NCI-H146 treated with DMSO at 0.1 percent for 48 hours (cell line): ENCODE data around the gene TMC7.
"Not testable (repeated sequence)": the region's sequence is repeated elsewhere in the genome, so short reads cannot be mapped to it uniquely, and the experiment has no call there.

Experiments used
- DNase-seq: peaks from one replicate; lab custom pipeline; 2025; ENCODE audit not compliant: unreplicated experiment; lab: John Stamatoyannopoulos, UW

The TMC7 gene

DNA sequence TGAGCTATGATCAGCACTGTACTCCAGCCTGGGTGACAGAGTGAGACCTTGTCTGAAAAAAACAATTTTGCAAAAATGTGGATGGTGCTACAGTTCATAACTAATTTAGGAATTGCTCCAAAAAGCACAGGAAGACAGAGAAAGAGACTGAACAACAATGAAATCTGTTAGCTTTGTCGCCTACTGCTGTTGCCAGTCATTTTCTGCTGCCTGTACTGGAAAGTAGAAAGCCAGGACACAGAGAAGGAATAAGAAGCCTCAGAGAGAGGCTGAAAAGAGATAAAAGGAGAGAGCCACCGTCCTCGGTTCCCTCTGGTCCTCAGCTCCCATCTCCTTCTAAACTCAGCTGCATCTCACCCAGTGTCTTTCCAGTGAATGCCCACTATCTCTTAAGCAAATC lies 8.6 kb upstream of the TMC7 start:
- no peak for DNase-seq

DNA sequence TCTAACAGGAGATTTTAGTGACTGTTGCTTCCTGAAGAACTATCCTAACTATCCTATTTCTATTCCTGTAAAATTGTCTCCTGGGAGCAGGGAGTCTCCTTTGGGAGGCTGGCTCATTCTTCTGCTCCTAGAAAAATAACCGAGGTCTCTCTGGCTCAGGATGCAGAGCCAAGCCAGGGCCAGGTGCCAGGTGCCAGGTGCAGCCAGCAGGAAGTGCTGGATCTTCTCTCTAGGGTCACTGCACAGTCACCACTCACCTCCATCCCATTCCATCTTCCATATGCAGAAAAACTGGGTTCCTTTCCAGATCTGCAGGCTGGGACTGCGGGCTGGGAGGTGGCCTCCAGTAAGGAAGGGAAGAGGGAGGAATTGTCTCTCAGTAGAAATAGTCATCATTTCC lies 3.8 kb upstream of the TMC7 start:
- no peak for DNase-seq

DNA sequence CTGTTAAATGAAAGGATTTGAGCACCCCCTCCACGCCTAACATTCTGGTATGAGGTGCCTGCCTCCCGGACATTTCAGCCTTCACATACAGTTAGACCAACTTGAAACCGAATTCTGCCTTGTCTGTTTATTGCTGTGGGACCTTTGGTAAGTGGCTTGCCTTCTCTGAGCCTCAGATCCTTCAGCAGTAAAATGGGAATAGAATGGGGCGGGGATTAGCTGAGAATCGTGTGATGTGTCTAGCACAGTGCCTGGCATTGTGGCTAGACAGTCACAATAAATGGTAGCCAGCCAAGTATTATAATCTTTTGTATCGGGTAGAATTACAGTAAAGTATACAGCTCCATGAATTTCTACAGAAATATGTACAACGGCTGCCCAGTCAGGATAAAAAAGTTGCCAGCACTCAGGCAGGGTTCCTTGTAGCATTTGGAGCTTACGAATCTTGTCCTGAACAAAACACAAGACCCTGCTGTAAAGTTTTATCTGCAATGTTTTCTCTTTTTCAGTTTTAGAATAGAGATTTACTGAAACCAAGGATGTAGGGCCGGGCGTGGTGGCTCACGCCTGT lies 786 bp downstream of the TMC7 start:
- no peak for DNase-seq

DNA sequence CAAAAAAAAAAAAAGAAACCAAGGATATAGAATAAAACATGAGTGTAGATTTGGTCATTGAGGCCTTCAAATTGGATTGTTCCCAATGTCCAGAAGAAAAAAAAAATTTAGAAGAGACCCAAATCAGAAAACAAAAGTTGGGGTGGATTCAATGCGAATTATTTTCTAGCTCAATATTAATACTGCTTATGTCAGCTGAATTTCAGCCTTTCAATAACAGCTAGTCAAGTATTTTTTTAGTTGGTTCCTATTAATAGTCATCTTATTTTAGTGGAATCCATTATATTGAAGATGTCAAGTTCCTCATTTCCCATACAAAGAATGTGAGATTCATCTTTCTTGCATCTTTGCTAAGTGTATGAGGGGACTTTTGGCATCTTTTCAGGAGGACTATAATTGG lies 1.5 kb downstream of the TMC7 start:
- DNase-seq, result not testable (repeated sequence)

DNA sequence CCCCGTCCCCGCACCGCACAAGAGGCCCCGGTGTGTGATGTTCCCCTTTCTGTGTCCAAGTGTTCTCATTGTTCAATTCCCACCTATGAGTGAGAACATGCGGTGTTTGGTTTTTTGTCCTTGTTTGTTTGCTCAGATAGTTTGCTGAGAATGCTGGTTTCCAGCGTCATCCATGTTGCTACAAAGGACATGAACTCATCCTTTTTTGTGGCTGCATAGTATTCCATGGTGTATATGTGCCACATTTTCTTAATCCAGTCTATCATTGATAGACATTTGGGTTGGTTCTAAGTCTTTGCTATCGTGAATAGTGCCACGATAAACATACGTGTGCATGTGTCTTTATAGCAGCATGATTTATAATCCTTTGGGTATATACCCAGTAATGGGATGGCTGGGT lies 8.0 kb downstream of the TMC7 start:
- DNase-seq, result not testable (repeated sequence)

DNA sequence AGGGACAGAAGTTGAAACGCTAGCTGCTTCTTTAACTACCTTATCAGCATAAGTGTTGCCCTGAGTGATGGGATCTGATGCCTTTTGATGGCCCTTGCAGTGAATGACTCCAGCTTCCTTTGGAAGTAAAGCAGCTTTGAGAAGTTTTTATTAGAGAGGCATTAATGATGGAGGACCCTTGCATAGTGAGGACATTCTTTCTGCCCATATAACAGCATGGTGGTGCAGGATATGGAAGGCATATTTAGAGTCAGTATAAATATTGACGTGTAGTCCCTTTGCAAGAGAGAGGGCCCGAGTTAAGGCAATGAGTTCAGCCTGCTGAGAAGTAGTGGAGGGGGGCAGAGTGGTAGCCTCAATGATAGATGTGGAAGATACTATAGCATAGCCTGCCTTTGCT lies 9.8 kb downstream of the TMC7 start:
- DNase-seq, result not testable (repeated sequence)

DNA sequence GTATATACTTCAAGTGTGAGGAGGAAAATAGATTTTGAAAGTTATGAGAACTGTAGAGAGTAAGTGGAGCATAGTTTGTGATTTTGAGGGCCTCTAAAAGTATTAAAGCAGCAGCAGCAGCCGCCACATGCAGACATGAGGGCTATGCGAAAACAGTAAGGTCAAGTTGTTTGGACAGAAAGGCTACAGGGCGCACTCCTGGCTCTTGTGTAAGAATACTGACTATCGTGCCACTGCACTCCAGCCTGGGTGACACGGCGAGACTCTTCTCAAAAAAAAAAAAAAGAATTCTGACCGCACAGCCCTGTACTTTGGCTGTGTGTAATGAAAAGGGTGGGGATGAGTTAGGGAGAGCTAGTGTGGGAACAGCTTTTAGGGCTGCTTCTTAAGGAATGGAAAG lies 10.4 kb downstream of the TMC7 start:
- DNase-seq, result not testable (repeated sequence)

DNA sequence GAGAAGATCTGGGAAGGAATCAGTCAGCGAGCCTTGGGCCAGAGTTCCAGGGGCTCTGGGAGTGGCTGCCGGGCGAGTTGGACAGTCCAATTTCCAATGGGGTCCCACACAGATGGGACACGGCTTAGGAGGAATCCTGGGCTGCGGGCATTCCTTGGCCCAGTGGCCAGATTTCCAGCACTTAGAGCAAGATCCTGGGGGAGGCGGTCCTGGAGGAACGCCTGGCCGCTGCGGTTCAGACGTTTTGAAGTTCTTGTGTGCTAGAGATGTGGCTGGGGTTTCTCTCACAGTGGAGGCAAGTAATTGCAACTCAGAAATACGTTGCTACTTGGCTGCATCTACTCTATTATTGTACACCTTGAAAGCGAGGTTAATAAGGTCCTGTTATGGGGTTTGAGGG lies 11.7 kb downstream of the TMC7 start:
- not testable (repeated sequence) for DNase-seq

DNA sequence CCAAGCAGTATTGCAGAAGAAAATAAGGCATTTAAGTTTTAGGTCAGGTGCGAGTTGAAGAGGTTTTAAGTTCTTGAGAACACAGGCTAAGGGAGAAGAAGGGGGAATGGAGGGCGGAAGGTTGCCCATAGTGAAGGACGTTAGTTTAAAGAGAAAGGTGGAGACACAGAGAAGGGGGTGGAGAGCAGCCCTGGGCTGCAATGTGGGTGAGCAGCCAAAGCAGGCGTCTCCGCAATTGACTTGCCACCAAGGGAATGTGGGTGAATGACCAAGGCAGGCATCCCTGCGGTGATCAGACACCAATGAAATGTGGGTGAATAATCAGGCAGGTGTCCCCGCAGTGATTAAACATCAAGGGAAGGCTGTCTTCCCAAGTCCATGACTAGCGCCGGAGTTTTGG lies 12.8 kb downstream of the TMC7 start:
- not testable (repeated sequence) for DNase-seq

DNA sequence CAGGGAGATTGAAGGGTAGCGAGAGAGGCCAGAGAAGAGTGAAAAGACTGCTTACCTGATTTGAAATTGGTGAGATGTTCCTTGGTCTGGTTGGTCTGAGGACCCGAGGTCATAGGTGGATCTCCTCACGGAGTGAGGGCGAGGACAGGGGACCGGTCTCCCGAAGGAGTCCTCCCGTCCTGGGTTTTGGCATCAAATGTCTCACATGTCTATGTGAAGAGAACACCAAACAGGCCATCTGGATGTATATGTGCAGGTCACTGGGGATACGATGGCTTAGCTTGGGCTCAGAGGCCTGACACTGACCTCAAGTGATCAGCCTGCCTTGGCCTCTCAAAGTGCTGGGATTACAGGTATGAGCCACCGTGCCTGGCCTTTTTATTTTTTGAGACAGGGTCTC lies 13.3 kb downstream of the TMC7 start:
- not testable (repeated sequence) for DNase-seq

DNA sequence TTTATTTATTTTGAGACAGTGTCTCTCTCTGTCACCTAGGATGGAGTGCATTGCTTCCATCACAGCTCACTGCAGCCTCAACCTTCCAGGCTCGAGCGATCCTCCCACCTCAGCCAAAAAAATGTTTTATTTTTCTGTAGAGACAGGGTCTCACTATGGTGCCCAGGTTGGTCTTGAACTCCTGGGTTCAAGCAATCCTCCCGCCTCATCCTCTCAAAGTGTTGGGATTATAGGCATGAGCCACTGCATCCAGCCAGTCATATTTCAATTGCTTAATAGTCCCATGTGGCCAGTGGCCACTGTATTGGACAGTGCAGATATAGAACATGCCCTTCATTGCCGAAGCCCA lies 15.3 kb downstream of the TMC7 start:
- DNase-seq, result no peak

DNA sequence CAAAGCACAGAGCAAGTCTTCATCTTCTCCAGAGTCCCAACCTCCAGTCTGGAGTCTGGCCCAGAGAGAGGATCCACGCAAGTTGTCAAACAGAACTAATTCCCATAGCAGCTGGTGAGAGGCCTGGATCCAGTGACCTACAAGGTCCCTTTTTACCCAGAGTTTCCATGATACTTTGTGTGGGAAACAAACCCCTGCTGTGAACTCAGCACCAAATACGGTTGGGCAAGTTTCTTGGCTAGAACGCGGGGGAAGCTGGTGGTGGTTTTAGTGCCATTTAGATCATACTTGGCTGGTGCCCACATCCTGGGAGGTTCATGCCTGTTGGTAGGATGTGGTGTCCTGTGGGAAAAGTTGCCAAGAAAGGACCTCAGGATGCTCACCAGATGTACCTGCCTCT lies 18.1 kb downstream of the TMC7 start:
- DNase-seq, result no peak

DNA sequence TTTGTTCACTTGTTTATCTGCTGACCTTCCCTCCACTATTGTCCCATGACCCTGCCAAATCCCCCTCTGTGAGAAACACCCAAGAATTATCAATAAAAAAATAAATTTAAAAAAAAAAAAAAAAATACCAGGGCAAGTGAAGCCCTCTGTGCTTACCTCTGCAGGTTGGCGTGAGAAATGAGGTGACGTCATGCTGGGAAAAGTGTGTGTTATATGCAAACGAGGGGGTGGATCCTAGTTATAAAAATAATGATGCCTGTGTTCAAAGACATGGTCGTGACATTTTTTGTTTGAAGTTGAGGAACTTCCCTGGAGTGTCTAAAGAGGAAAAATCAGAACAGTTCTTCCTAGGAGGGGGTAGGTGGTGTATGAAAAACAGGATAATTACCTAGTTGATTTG lies 20.2 kb downstream of the TMC7 start:
- no peak for DNase-seq

DNA sequence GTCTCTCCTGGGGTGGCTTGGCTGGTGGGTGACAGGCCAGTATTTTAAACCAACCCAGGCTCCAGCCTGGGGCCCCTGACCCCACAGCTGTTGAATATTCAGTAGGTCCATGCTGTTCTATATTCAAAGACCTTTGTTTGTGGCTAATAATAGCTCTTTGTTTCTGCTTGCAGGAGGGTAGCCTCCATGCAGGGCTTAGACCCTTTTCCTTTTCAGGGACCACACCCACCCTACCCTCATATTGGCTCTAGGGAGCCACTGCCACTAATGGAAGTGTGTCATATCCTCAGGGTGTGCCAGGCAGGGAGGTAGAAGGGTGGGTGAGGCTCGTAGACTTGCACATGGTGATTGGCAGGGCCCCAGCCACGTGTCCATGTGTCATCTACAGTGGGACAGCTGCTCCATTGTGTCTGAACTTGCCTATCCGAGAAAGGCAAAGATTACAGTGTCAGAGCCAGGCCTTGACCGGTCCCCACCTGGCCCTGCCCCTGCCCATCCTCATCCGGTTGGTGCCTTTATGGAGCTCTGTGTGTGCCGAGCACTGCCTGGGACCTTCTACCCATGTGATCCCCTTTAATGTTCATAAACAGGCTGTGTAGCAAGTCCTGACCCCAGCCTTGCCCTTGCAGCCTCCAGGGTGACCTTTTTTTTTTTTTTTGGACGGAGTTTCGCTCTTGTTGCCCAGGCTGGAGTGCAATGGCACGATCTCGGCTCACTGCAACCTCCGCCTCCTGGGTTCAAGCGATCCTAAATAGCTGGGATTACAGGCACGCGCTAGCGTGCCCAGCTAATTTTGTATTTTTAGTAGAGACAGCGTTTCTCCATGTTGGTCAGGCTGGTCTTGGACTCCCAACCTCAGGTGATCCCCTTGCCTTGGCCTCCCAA lies 22.1 kb downstream of the TMC7 start:
- no peak for DNase-seq

DNA sequence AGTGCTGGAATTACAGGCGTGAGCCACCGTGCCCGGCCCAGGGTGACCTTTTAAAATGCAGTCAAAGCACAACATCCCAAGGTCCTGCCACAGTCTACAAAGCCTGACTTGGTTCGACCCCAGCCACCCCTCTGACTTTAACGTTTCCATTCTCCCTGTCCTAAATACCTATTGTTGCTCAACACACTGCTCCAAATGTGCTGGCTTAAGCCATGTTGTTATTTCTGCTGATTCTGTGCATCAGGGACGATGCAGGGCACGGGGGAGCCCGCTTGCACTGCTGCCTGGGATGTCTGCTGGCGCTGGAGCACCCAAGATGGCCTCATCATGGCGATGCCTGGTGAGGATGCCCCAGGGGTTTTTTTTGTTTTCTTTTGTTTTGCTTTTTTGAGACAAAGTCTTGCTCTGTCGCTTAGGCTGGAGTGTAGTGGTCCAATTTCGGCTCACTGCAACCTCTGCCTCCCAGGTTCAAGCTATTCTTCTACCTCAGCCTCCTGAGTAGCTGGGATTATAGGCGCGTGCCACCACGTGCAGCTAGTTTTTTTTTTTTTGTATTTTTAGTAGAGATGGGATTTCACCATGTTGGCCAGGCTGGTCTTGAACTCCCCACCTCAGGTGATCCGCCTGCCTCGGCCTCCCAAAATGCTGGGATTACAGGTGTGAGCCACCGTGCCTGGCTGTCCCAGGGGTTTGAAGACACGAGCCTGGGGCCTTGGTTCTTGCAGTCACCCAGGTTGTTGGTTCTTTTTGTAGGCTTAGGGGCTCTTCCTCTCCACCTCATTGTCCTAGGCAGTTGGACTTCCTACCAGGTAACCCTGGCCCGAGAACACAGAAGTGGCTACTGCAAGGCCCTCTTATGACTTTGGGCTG lies 22.9 kb downstream of the TMC7 start:
- DNase-seq, result no peak

DNA sequence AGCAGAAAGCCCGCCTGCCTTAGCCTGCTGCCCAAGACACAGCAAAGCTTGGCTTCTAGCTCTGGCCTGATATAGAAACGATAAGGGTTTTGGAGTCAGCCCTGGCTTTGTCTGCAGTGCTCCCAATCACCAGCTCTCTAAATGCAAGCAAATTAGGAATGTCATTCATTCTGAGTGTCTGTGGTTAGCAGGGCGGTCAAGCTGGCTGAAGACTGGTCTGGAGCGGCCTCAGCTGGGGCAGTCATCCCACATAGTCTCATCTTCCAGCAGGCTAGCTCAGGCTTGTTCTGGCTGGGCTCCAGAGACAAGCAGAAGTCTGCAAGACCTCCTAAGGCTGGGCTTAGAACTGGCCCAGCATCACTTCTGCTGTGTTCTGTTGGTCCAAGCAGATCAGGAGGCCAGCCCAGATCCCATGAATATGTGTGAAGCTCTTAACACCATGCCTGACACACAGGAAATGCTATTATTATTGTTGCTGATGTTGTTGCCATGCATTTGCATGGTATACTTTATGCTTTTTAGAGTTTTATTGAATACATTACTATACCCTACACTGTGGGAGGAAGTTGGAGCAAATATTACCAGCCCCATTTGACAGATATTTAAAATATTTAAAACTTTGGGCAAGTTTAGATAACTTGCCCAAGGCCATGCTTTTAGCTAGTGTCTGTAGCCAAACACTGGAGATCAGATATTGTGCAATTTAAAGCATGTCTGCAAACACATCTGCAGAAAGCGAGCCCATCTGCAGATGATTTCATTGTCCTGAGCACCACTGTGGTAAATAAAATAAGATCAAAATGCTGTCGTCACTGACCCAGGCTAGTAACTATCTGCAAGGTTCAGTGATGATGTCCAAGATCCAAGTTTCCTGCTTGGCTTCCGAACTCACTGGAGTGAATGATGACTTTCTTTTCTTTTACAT lies 24.8 kb downstream of the TMC7 start:
- no peak for DNase-seq

DNA sequence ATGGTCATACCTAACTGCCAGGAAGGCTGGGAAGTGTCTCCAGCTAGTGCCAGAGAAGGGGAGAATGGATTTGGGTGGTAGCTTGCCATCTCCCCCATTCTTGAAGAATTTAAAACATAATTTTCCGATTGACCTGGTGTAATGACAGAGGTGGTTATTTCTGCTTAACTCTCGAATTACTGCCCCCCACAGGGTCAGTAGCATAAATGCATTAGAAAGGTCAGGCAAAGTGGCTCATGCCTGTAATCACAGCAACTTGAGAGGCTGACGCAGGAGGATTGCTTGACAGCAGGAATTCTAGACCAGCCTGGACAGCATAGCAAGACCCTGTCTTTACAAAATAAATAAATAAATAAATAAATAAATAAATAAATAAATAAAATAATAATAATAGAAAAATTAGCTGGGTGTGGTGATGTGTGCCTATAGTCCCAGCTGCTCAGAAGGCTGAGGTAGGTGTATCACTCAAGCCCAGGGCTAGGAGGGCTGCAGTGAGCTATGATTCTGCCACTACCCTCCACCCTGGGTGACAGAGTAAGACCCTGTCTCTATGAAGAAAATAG lies 27.5 kb downstream of the TMC7 start:
- DNase-seq, result no peak

DNA sequence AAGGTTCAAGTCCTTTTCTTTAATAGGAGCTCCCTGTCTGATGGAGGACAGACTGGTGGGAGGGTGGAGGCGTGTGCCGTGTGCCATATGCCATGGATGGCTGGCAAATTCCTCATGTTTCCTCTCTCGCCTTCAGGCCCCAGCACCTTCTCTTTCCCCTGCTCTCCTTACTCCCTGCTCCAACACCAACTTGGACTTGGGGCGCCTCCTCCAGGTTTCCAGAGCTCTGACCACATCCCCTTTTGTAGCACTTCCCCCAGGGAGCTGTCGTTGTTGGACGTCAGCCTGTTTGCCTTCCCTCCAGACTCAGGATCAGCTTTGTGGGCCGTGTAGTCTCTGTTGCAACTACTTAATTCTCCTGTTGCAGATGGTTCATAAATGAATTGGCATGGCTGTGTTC lies 30.7 kb downstream of the TMC7 start:
- no peak for DNase-seq

DNA sequence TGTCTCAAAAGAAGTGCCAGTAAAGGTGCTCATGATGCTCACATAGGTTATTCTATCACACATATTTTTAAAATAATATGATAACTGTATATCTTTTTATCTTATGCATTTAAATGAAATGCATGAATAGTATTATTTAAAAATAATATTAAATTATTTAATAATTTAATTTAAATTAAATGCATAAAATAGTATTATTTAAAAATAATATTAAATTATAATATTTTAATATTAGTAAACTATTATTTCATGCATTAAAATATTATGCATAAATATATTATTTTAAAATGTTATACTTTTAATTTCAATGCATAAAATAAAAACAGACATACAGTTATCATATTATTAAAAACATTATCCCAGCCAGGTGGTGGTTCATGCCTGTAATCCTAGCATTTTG lies 33.4 kb downstream of the TMC7 start:
- DNase-seq, result no peak

DNA sequence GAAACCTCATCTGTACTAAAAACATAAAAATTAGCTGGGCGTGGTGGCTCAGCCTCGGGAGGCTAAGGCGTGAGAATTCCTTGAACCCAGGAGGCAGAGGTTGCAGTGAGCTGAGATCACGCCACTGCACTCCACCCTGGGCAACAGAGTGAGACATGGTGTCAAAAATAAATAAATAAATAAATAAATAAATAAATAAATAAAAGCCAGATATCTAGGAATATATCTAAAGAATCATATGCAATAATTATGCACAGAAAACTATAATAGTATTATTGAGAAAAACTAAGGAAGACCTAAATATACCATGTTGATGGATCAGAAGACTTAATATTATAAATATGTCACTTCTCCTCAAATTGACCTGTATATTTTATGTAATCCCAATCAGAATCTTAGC lies 37.0 kb downstream of the TMC7 start:
- DNase-seq, result no peak

DNA sequence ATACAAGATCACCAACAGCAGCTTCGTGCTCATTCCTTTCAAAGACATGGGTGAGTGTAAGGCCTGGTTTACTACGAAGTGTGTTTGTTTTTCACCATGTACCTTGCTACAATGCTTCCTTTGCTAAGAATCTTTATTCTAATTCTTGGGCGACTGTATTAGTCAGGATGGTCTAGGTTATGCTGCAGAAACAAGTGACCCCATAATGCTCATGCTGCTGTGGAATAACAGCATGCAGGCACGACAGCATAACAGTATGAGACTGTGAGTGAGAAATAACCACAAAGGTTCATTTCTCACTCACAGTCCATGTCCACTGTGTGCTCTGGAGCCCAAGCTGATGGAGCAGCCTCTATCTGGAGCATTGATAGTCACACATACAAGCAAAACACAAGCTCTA lies 38.0 kb downstream of the TMC7 start:
- DNase-seq, result no peak
